ENCODE results near the gene ANKRD49.
"Not testable (repeated sequence)": the region's sequence is repeated elsewhere in the genome, so short reads cannot be mapped to it uniquely, and the experiment has no call there.

ANKRD49 gene

DNA sequence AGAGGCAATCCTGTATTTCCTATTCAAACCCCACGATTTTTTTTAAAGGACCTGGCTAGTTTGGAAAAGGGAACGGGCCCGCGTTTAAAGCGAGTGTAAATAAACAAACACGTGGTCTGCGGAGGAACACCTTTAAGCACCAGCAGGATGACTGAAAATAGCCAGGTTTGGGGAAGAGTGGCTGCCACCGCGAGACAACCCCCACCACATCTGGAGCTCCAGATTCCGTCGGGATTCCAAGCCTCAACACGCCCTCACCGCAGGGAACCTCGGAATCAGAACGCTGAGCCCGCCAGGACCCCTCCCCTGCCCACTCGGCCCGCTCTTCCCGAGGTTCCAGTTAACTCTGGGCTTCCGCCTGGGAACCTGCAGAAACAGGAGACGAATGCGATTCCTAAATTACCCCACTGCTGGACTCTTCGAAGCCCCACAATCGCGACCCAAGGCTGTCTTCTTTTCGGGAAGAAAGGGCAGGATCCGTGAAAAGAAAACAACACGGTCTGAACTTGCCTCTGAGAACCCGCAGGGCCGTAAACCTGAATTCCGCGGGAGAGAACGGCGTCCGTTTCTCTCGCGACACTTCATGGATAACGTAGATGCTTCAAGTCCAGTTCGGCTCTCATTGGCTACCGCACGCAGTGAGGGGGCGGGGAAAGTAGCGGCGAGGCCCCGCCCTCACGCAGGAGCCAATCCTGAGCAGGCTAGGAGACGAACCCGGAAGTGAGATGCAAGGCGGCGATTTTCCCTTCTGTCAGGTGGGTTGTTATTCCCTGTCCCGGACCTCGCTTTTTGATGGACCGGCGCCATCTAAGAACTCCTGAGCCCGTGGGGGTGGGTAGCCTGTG lies at the start of gene ANKRD49, which contains the start of gene MRE11:
ANKRD49 (plus strand) TSS at position 704 of the 845 bp plus-strand sequence. CDS start 2,710 bp downstream, outside the sequence.
MRE11 (minus strand) TSS at position 564 of the 845 bp plus-strand sequence. CDS start 1,043 bp downstream, outside the sequence.
- DNase-seq (ENCODE audit: low spot score) = peak; percentile 97

- no peak for DNase-seq (ENCODE audit: low spot score)
These were observed 48.1 kb upstream of the ANKRD49 start for GRCh38 chr11:94445641-94446040.

DNA sequence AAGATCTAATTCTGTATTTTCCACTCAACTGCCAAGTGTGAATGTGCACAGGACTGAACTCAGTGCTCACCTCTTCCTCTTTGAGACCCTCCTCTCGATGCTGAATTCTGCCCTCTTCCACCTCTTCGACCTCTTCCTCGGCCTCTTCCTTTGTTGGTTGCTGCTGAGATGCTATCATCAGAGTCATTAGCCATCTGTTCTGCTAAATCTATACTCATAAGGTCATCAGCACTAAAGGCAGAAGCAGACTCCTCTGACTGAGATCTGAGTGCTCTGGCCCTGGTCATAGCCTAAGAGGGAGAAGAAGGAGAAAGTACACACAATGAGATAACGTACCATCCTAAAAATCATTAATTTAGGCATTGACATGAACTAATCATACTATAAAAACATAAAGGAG lies 46.6 kb upstream of the ANKRD49 start:
- no peak for DNase-seq (ENCODE audit: low spot score)

DNA sequence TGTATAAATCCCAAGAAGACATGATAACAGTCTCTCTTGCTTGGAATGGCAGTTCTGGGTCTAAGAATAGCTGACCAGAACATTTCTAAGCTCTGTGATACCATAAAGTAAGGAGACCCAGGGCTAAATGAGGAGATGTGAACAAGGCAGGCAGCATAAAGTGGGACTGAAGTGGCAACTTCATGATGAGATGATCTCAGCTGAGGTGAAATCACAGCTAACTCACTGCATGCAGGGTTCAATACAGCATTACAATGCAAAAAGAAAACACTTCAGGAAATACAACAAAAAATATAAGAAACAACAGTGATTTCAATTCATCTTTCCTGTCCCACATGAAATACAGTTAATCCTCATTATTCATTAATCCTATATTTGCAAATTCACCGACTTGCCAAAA lies 44.8 kb upstream of the ANKRD49 start:
- no peak for DNase-seq (ENCODE audit: low spot score)

DNA sequence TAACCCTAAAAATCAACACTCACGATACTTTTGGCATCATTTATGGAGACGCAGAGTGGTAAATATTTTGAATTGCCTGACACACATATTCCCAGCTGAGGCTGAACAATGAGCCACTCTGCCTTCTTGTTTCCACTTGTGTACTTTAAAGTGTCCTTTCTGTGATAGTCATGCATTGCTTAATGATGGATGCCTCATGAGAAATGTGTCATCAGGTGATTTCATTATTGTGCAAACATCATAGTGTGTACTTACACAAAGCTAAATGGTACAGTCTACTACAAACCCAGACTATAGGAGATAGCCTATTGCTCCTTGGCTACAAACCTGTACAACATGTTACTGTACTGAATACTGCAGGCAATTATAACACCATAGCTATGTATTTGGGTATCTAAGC lies 44.3 kb upstream of the ANKRD49 start:
- no peak for DNase-seq (ENCODE audit: low spot score)

DNA sequence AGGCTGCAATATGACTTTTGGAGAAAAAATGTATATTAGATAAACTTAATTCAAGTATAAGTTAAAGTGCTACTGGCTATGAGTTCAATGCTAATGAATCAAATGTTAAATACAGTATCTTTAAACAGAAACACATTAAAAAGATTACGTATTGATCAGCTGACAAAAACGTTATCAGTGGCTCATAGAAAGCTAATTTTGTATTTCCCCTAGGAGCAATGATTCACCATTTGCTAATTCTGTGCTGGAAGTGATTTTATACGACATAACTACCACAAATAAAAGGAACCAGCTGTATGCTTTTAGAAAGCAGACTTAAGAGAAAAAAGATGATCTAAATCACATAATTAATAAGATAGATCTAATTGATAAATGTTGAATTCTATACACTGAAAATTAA lies 43.7 kb upstream of the ANKRD49 start:
- DNase-seq (ENCODE audit: low spot score) = no peak

GRCh38 chr11:94452988-94453387 lies 40.8 kb upstream of the ANKRD49 start:
- DNase-seq (ENCODE audit: low spot score) = no peak

- no peak for DNase-seq (ENCODE audit: low spot score)
These were observed 39.5 kb upstream of the ANKRD49 start for GRCh38 chr11:94454301-94454700.

DNA sequence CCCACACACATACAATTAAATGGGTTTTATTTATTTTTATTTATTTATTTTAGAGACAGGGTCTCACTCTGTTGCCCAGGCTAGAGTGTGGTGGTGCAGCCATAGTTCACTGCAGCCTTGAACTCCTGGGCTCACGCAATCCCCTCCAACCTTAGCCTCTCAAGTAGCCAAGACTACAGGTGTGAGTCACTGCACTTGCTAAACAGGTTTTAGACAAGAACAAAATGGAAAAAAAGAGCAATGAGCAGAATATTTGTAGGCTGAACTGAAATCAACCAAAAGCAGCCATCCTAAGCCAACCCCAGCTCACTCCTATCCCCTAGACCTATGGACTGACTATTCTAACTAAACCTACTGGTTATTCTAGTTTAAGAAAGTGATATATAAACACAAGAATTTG lies 37.9 kb upstream of the ANKRD49 start:
- no peak for DNase-seq (ENCODE audit: low spot score)

GRCh38 chr11:94457118-94458029 lies 36.4 kb upstream of the ANKRD49 start:
- no peak for DNase-seq (ENCODE audit: low spot score)

- no peak for DNase-seq (ENCODE audit: low spot score)
These were observed 34.2 kb upstream of the ANKRD49 start for GRCh38 chr11:94459576-94459975.

GRCh38 chr11:94469416-94469815 lies 24.4 kb upstream of the ANKRD49 start:
- DNase-seq (ENCODE audit: low spot score) = no peak

DNA sequence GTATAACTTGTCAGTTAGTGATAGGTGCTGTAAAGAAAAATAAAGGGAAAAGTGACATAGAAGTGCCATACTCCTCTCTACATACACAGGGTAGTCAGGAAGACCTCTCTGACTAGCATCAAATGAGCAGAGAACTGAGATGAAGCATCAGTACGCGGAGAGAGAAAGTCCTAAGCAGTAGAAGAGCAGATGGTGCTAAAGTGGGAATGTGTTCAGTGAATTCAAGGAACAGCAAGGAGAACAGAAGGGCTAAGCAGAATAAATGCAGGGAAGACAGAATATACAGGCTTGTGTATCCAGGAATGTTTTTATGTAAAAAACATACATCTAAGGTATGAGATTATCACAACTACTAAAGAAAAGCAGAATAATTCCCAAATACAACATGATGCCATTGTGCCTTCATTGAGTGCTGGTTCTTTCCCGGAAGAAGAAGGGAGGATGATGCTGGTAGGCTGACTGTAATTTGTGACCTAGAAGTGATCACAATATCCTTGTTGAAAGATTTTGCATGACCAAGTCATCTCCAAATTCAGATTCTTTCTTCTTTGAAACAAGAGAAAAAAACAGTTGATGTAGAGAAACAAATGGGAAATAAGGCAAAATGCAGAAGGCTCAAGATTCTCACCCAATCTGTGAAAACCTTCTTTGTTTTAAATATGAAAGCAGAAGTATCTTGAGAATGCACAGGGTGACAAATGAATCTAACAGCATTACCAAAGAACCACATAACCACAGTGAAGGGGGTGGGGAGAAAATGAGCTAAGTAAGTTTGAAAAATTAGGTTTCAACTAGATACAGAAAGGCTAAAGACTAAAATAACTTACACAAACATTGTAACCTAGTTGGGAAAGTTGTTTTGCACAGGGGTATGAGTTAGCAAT lies 20.6 kb upstream of the ANKRD49 start:
- DNase-seq (ENCODE audit: low spot score) = no peak

DNA sequence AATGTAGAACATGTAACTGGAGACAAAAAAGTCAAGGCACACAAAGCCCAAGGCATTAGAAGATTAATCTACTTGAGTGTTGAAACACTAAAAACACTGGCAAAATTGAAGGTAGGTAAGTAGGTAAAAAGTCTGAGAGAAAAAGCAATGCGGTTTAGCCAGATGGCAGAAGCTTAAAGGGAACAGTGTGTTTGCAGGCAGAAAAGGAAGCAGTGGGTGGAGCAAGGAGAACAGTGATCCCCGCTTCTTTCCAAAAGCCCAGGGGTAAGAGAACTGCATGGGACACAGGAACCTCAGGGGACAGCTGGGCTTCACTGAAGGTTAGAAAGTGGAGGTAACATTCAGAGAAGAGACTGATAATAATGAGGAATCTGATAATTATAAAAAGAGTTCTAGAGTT lies 16.2 kb upstream of the ANKRD49 start:
- DNase-seq (ENCODE audit: low spot score) = no peak

DNA sequence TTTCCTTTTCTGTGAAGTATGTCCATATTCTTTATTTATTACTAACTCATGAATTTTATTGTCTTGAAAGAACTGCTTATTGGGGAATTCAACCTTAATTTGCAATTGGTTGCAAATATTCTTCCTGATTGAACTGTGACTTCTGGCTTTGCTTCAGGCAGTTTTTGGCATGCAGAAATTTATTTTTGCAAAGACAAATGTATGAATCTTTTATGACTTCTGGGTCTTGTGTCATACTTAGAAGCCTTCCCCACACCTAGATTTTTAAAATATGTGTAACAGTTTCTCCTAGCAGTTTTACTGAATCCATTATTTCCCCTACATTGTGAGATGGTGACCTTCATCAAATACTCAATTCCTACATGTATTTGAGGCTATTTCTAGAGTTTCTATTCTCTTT lies 12.4 kb upstream of the ANKRD49 start:
- DNase-seq (ENCODE audit: low spot score) = no peak

- no peak for DNase-seq (ENCODE audit: low spot score)
These were observed 7.7 kb upstream of the ANKRD49 start for GRCh38 chr11:94486068-94486467.

GRCh38 chr11:94494126-94494680 lies 419 bp downstream of the ANKRD49 start:
- no peak for DNase-seq (ENCODE audit: low spot score)

DNA sequence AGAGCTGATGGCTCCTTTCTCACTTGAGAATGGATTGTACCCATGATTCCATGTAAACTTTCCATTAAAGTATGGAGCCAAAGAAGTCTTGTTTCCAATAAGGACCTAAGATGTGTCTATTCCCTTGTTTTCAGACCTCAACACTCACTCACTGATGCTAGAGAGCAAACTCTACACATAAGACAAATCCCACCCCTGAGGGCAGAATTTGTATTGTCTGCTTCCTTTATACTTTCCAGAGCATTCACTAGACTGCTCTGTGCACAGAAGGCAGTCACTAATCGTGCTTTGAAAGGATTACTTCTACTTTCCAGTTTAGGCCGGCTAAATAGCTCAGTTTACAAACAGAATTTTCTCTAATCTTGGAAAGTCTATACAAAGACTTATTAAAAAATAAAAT lies 6.4 kb downstream of the ANKRD49 start:
- DNase-seq (ENCODE audit: low spot score) = no peak

DNA sequence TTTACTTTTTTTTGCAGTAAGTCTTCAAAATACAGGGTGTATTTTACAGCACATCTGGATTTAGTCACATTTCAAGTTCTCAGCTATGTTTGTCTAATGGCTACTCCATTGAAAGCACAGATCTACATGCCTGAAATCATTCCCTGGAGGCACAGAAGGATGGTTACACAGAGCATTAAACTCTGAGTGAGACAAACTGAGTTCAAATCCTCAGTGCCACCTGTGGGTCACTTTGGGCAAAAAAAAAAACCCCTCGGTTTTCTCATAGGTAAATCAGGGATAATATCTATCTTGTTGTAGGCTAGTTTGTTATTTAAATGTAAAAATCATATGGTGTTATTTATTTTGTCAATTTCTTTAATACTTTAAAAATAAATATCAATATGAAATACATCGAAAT lies 7.7 kb downstream of the ANKRD49 start:
- DNase-seq (ENCODE audit: low spot score) = no peak

- DNase-seq (ENCODE audit: low spot score) = no peak
These were observed 11.0 kb downstream of the ANKRD49 start for GRCh38 chr11:94504689-94505293.

DNA sequence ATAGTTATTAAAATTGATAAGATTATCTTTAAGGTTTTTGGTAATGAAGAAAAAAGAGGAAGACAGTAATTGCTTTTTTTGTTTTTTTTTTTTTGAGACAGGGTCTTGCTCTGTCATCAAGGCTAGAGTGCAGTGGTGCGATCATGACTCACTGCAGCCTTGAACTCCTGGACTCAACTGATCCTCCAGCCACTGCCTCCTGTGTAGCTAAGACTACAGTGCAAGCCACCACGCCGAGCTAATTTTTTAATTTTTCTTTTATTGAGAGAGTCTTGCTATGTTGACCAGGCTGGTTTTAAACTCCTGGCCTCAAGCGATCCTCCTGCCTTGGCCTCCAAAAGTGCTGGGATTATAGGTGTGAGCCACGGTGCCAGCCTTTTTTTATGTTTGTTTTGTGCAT lies 12.7 kb downstream of the ANKRD49 start:
- DNase-seq (ENCODE audit: low spot score) = not testable (repeated sequence)
